SHP77 (cell line): ENCODE measurements around the gene FARS2.
"Not testable (repeated sequence)": the region's sequence is repeated elsewhere in the genome, so short reads cannot be mapped to it uniquely, and the experiment has no call there.

ENCODE experiments used
- DNase-seq, 2 experiments: peaks; one replicate each; lab custom pipeline; 2025; lab: John Stamatoyannopoulos, UW

FARS2 gene

DNA sequence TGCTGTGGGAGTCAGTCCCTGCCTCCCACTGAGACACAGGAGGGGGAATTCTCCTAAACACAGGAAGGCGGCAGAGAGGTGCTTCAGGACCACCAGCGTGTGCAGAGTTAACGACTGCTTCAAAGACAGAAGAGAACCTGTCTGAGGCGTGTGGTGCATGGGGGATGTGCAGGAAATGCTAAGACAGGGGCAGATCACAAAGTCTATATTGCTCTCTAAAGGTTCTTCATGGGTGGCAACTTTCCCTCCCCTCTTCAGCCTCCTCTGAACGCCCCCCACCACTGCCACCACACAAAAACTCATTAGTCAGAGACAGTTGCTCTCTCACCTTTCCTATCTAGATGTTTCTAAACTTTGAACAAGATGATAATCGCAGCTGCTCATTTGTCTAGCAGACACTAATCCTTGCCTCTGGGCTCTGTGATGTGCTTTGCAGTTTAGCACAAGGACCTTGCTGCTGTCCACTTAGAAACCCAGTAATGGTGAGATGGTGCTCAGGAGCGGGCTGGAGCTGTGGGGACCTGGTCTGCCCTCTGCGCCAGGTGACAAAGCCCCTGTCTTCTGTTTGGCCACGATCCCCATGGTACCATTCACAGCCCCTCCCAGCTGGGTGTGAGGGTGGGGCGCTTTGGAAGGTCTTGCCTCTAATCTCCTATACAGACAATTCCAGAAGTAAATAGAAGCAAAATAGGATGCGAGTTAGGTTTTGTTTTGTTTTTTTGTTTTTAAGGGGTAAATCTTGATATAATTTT lies 525.8 kb downstream of the FARS2 start:
- DNase-seq: no peak

DNA sequence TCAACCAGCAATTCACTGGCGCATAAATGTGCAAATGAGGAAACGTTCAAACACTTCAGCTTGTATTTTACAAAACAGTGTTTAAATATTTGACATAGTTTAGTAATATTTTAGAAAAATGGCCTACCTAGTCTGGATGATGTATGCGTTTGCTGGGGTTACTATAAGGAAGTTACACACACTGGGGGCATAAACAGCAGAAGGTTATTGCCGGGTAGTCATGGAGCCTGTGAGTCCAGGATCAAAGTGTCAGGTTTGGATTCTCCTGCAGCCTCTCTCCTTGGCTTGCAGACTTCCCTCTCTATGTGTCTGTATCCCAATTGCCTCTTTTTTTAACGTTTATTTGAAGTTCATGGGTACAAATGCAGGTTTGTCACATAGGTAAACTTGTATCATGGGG lies 528.1 kb downstream of the FARS2 start:
- DNase-seq: not testable (repeated sequence)

DNA sequence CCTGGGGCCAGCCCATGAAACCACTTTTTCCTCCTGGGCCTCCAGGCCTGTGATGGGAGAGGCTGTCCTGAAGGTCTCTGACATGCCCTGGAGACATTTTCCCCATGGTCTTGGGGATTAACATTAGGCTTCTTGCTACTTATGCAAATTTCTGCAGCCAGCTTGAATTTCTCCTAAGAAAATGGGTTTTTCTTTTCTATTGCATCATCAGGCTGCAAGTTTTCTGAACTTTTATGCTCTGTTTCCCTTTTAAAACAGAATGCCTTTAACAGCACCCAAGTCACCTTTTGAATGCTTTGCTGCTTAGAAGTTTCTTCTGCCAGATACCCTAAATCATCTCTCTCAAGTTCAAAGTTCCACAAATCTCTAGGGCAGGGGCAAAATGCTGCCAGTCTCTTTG lies 535.2 kb downstream of the FARS2 start:
- not testable (repeated sequence) for DNase-seq

DNA sequence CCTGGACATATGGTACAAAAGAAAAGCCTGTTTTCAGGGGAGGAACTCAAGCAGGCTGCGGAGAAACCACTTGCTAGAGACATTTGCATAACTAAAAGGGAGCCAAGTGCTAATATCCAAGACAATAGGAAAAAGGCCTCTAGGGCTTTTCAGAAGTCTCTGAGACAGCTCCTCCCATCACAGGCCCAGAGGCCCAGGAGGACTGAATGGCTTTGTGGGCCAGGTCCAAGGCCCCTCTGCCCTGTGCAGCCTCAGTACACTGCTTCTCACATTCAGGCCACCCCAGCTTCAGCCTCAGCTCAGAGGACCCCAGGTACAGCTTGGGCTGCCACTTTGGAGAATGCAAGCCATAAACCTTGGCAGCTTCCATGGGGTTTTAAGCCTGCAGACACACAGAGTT lies 545.1 kb downstream of the FARS2 start:
- DNase-seq: not testable (repeated sequence)

DNA sequence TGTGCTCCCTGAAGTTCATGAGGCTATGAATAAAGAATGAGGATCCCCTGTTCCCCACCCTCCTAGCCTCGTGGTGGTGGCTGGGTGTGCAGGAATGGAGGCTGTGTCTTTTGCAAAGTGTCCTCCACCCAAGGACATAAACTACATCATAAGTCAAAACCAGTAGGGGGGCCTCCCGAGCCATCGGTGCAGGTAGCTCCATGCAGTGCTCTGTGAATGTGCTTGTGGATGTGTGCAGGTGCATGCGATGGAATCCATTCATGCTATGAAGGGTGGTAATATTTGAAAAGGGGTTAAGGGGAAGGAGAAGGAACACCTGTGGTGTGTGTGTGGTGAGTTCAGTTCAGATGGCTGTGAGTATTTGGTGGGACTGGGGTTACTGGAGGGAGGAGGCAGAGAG lies 548.1 kb downstream of the FARS2 start:
- no peak for DNase-seq

DNA sequence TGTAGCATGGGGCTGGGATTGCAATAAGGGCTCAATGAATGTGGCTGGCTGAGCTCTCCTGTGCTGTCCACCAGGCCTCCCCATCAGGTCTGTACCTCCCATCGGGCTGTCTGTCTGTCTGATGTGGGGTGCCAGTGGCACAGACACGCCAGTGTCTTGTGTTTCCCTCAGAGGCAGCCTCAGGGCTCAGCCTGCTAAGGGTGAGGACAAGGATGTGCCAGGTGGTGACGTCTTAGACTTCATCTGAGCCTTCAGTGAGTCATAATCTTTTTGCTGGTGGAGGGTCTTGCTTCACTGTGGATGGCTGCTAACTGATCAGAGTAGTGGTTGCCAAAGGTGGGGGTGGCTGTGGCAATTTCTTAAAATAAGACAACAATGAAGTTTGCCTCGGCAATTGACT lies 550.7 kb downstream of the FARS2 start:
- no peak for DNase-seq

DNA sequence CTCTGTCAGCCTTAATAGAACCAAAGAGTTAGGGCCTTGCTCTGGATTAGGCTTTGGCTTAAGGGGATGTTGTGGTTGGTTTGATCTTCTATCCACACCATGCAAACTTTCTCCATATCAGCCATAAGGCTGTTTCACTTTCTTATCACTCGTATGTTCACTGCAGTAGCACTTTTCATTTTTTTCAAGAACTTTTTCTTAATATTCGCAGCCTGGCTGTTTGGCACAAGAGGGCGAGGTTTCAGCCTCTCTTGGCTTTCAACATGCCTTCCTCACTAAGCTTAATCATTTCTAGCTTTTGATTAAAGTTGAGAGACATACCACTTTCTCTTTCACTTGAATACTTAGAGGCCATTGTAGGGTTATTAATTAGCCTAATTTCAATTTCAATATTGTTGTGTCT lies 552.3 kb downstream of the FARS2 start:
- no peak for DNase-seq

DNA sequence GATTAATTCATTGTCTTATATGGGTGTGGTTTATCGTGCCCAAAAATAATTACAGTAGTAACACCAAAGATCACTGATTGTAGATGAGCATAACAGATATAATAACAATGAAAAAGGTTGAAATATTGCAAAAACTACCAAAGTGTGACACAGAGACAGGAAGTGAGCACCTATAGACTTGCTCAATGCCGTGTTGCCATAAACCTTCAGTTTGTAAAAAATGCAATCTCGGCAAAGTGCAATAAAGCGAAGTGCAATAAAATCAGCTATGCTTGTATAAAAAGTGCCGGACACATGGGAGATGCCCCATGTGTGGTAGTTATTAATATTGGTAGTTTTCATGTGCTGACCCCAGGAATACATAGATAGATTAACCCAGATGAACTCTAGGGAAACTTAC lies 552.8 kb downstream of the FARS2 start:
- no peak for DNase-seq

DNA sequence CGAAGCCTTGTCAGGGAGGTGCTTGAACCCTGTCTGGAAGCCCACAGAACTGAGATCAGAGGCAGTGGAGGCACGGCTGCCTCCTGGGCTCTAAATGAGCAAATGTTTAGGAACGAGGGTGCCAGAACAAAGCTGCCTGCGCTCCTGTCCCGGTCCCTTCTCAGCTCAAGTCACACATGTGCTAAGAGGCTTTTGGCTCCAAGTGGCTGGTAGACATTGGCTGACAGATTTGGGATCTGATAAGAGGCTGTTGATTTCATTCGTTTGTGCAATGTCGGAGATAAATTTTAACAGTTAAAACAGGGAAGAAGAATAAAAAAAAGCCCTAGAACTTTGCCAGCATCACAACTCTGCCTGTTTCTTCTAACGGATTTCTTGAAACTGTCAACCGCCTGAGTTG lies 553.6 kb downstream of the FARS2 start:
- DNase-seq: no peak

DNA sequence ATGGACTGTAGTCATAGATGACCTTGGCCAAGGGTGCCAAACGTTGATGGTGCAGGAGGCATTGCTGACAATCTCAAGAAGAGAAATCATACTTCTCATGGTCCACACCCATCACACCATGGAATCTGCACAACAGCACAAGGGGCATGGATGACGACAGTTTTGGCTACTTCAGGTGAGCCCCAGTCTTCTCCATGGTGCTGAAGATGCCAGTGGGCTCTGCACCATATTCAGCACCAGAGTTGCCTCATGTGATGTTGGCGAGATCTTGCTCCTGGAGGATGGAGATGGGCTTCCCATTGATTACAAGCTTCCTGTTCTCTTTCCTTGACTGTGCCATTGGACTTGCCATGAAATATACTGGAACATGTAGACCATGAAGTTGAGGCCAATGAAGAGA lies 556.6 kb downstream of the FARS2 start:
- DNase-seq: no peak

DNA sequence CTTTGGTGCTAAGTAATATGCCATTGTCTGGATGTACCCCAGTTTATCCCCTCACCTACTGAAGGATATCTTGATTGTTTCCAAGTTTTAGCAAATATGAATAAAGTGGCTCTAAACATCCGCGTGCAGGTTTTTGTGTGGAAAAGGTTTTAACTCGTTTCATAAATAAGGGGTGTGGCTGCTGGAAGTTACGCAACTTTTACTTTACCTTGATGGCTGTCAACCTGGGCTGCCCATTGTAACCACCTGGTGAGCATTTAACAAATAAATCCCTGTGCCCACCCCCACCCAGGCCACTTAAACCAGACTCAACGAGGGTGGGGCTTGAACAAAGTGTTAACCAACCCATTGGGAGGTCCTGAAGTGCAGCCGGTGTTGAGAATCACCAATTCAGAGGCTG lies 557.6 kb downstream of the FARS2 start:
- DNase-seq: no peak
